Transverse colon (tissue), 4 donors: Measurements from ENCODE around the gene DGCR2. TPM values are rescaled to one million over a fixed set of nuclear protein-coding genes. Genes with fewer than 3 reads are reported as not detected.

ENCODE experiments used
- DNase-seq: peaks from one replicate; pipeline ENCODE4 v3.0.0-alpha.2; 2019
- H3K27ac ChIP-seq, 4 donors: fragments of 200-600 bp; sonication (generic); 2 replicates each; pipeline ENCODE4 v1.5.1; 2016 to 2018; ENCODE audit warnings: inconsistent platforms in 4 of 4
- H3K27me3 ChIP-seq: fragments of 200-600 bp; sonication (generic); 2 replicates; pipeline ENCODE4 v1.5.1; 2017; ENCODE audit warnings: inconsistent platforms
- H3K36me3 ChIP-seq, 4 donors: fragments of 200-600 bp; sonication (generic); 2 replicates each; pipeline ENCODE4 v1.5.1; 2017 to 2019; ENCODE audit warnings: inconsistent platforms in 4 of 4
- H3K4me1 ChIP-seq, 4 donors: fragments of 200-600 bp; sonication (generic); 2 replicates each; pipeline ENCODE4 v1.5.1; 2017 to 2020; ENCODE audit warnings: inconsistent platforms in 4 of 4
- H3K4me3 ChIP-seq, 4 donors: fragments of 200-600 bp; sonication (generic); 1 replicate in 1 of 4; 2 replicates in 3 of 4; pipeline versions ENCODE4 v1.5.1 to v1.6.1; 2017 to 2019; ENCODE audit warnings: inconsistent platforms in 4 of 4
- H3K9me3 ChIP-seq, 2 donors: fragments of 200-600 bp; sonication (generic); 2 replicates each; pipeline ENCODE4 v1.5.1; 2017 to 2019; ENCODE audit warnings: inconsistent platforms in 2 of 2
- CTCF ChIP-seq, 5 experiments: fragments of 200-600 bp in 3 of 5; fragments of 450-650 bp in 2 of 5; sonication (generic) in 3 of 5; IDR thresholded peaks; 1 replicate in 2 of 5; 2 replicates in 3 of 5; pipeline ENCODE4 v1.5.1; 2016 to 2017; ENCODE audit warnings: antibody characterized with exemption in 5 of 5, inconsistent platforms in 3 of 5, mild to moderate bottlenecking in 2 of 5, moderate library complexity in 1 of 5
- EP300 ChIP-seq: sonication (generic); formaldehyde crosslinking; IDR thresholded peaks from one replicate; pipeline ENCODE4 v1.6.1; 2017; ENCODE audit warnings: antibody characterized with exemption, low read depth
- POLR2A ChIP-seq: fragments of 450-650 bp; IDR thresholded peaks from one replicate; pipeline ENCODE4 v1.6.1; 2016; ENCODE audit warnings: antibody characterized with exemption, mild to moderate bottlenecking, moderate library complexity
- POLR2AphosphoS5 ChIP-seq, 3 donors: sonication (generic); formaldehyde crosslinking; IDR thresholded peaks; one replicate each; pipeline ENCODE4 v1.6.1; 2016; ENCODE audit warnings: antibody characterized with exemption in 3 of 3
- WGBS, 2 donors: methylation state at CpG; one replicate each; pipeline ENCODE4 v1.1.5; 2018; ENCODE audit warnings: low coverage in 1 of 2; 5-methylcytosine and 5-hydroxymethylcytosine counted together
- in situ Hi-C, 4 donors: fragments of 200-750 bp; cut with MboI; loops; one replicate each; pipeline versions ENCODE4 v1.15.0 to v1.15.1; 2017; ENCODE audit warnings: low sequenced_read_pairs in 3 of 4, low pct_ligation_motif_present in 1 of 4, low pct_unique_long_range_greater_than_20kb in 1 of 4
- intact Hi-C: fragments of 100-400 bp; cut with DNase I; formaldehyde crosslinking; loops from one replicate; pipeline ENCODE4 v1.15.1; 2023; ENCODE audit warnings: low total_unique reads
- total RNA-seq, 4 donors: library from RNA; depleted of rRNA; stranded (reverse); fragments of >200 nt; gene quantifications; one replicate each; pipeline ENCODE4 v1.1.0, GENCODE V29; 2016

Gene DGCR2
- total RNA-seq, 4 donors from 2014 or later, result 71.6 to 106 (median 94.3) TPM

- no peaks in the 10 kb centered on the region for H3K4me1 ChIP-seq
- H3K4me3 ChIP-seq, result no peak overlapping the region
- no peak overlapping the region for H3K27ac ChIP-seq
- in situ Hi-C loops, result no loop called here
- H3K27me3 ChIP-seq, result no peaks in the 10 kb centered on the region
- 97 to 100% methylated on average over 1 to 2 of the region's 2 CpGs for WGBS, 2 donors
- H3K36me3 ChIP-seq, result peaks cover 0 to 69% (median 29%) of the 10 kb centered on the region in 4 donors
- intact Hi-C loops, result no loop called here
- no peak for DNase-seq
- H3K9me3 ChIP-seq, result no peaks in the 10 kb centered on the region
- TF ChIP-seq POLR2AphosphoS5 (IDR thresholded peaks at IDR 0.05) (no peak), POLR2A (no peak), CTCF (IDR thresholded peaks at IDR 0.05) (no peak), EP300 (no peak)
These were observed 75.9 kb downstream of the DGCR2 start for GRCh38 chr22:19046287-19046686.

- 73 to 86% methylated on average over 4 to 7 of the region's 7 CpGs for WGBS, 2 donors
- Histone ChIP-seq H3K4me3 (no peak overlapping the region), H3K36me3 (peaks cover 0 to 80% (median 29%) of the 10 kb centered on the region in 4 donors), H3K27ac (no peak overlapping the region), H3K4me1 (no peaks in the 10 kb centered on the region), H3K27me3 (no peaks in the 10 kb centered on the region), H3K9me3 (no peaks in the 10 kb centered on the region)
- in situ Hi-C loops, result no loop called here
- DNase-seq, result no peak
- TF ChIP-seq CTCF (IDR thresholded peaks at IDR 0.05) (no peak), POLR2AphosphoS5 (IDR thresholded peaks at IDR 0.05) (no peak), POLR2A (no peak), EP300 (no peak)
- intact Hi-C loops, result no loop called here
These were observed 77.1 kb downstream of the DGCR2 start for GRCh38 chr22:19045094-19045493.

GRCh38 chr22:19044381-19044780, 77.8 kb downstream of the DGCR2 start:
- TF ChIP-seq POLR2A (no peak), CTCF (IDR thresholded peaks at IDR 0.05) (no peak), EP300 (no peak), POLR2AphosphoS5 (IDR thresholded peaks at IDR 0.05) (no peak)
- H3K27ac ChIP-seq, result no peak overlapping the region
- no peaks in the 10 kb centered on the region for H3K27me3 ChIP-seq
- H3K4me1 ChIP-seq, result no peaks in the 10 kb centered on the region
- no peak overlapping the region for H3K4me3 ChIP-seq
- in situ Hi-C loops (no loop called here), intact Hi-C loops (no loop called here)
- peaks cover 0 to 82% (median 26%) of the 10 kb centered on the region in 4 donors for H3K36me3 ChIP-seq
- no peak for DNase-seq
- H3K9me3 ChIP-seq, result no peaks in the 10 kb centered on the region
- WGBS, 2 donors, result 89 to 100% methylated on average over 2 to 6 of the region's 6 CpGs

- Histone ChIP-seq H3K36me3 (peaks cover 0 to 81% (median 21%) of the 10 kb centered on the region in 4 donors), H3K9me3 (no peaks in the 10 kb centered on the region), H3K27ac (no peak overlapping the region), H3K27me3 (no peaks in the 10 kb centered on the region), H3K4me1 (no peaks in the 10 kb centered on the region), H3K4me3 (no peak overlapping the region)
- no peak for DNase-seq
- in situ Hi-C loops (no loop called here), intact Hi-C loops (no loop called here)
- WGBS, 2 donors, result 88% methylated on average over 14 of the region's 14 CpGs; no CpG with 5 or more reads in 1 of the 2 donors
- TF ChIP-seq POLR2A (no peak), POLR2AphosphoS5 (IDR thresholded peaks at IDR 0.05) (no peak), EP300 (no peak), CTCF (IDR thresholded peaks at IDR 0.05) (no peak)
These were observed 78.8 kb downstream of the DGCR2 start for GRCh38 chr22:19043121-19044085.
